HG03159 (cell line): ENCODE results near the gene LCP1.

Source experiments
- ATAC-seq: cut with Tn5 transposase; IDR thresholded peaks from one replicate; pipeline ENCODE4 v1.9.1; 2021; ENCODE audit warnings: mild to moderate bottlenecking, moderate library complexity; ENCODE audit not compliant: unreplicated experiment

Gene LCP1

DNA sequence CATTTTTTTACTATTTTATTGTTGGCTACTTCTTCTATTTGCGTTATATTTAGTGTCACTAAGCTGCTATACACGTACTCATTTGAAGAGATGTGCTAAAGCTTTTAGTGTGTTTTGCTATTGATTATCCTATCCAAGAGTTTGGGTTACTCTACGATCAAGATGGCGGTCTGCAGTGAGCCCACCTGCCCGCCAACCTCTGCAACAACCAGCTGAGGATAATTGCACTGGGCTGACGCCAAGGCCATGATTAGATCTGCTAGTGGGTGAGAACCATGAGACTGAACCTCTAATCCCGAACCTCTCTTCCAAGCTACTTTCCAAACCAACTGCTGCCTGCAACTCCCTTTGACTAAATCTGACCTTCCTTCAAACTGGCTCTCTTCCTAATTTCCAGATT is 78.9 kb downstream of the LCP1 start:
- no peak for ATAC-seq

- no peak for ATAC-seq
Measured at GRCh38 chr13:46102255-46102605, 79.7 kb downstream of the LCP1 start.

- no peak for ATAC-seq
Measured at GRCh38 chr13:46101484-46102254, 80.3 kb downstream of the LCP1 start.

DNA sequence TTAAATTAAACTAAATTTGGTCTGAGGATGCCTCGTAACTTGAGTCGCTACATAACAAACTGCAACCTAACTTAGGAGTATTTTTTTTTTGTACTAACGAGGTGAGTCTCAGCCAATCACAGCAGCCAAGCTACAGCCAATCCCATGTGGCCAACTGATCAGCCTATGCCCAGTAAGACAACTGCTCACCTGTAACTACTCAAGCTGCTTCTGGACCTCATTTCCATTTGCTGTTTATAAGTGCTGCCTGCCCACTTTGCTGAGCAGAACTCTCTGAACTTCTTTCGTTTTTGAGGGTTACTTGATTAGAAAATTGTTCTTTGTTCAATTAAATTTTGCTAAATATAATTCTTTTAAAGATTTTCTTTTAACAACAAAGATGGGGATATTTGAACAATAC is 81.0 kb downstream of the LCP1 start:
- no peak for ATAC-seq

DNA sequence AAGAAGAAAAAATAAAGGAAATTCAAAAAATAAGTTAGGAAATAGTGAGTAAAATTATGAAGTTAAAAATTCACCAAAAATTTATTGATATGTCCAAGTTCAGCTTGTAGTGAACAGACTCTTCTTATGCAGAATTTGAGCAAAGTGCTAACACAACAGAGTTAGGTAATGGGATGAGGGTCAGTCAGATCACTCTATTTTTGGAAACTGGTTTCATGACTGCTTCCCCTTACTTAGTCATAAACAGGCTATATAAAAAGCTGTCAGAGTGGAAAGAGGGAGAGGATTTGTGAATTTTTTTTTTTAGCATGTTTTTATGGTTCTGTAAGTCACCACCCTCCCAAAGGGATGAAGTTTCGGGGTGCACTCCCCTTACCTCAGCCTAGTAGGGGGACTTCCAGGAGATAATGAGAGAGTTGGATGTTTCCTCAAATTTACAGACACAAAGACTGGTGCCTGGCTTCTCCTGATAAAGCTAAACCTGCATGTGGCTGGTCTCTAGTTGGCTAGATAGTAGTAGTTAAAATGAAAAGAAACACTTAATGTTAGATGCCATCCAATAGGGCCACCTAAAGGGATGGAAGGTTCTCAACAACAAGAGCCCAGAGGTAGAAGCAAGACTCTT is 81.7 kb downstream of the LCP1 start:
- ATAC-seq: no peak

DNA sequence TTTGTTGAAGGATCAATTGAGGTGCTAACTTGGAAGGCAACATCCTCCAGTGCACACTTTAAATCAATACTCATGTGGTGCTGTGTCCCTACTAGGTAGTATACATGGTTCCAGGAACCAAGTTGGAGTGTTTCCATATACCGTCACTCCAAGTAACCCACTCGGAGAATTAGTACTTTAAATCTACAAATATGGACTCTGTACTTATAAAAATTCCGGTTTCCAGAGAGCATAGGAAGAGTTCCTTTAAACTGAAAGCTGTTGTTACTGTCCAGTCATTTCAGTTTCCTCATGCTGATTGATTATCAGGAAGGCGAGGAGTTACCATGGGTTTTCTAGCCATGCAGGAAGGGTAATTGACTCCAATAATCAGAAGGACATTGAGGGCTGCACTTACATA is 84.3 kb downstream of the LCP1 start:
- no peak for ATAC-seq

DNA sequence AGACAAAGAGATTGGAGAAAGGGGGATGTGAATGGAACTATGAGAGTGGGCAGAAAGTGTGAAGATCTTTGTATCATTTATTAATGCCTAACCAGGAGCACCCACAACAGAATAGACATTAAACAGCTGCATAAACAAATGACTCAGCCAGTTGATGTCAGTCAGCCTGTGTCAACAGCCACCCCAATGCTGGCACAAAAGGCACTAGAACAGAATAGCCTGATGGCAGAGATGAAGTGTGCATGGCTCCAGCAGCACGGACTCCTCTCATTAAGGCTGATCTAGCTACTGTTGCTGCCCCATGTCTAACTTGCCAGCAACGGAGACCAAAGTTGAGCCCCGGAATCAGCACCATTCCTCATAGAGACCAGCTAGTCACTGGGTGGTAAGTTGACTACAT is 85.0 kb downstream of the LCP1 start:
- no peak for ATAC-seq

- ATAC-seq: no peak
Measured at GRCh38 chr13:46094478-46094877, 87.5 kb downstream of the LCP1 start.

DNA sequence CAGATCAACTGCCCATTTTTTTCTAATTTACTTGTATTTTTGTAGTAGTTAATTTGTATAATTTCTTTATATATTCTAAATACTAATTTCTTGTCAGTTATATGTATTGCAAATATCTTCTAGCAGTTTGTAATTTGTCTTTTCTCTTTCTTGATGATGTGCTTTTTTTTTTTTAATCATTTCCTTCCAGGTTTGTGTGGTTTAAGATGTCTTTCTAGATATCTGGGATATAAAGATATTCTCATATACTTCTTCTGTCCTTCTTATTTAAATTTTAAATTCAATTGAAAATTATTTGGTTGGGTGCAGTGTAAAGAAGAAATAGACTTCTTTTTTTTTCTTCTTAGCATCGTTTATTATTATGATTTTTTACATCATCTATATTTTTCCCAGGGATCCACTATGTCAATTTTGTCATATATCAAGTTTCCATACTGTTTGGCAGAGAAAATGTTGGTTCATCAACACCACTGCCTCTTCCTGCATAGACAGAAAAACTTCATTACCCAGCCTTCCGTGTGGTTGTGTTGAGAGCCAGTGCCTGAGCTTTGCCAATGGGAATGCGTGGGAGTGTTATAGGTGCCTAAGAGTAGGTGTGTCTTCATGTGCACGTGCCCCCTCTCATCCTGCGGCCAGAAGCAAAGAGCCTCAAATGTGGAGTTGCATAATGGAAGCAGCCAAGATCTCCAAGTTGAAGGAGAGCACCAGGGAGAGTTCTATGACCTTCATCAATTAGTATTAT is 93.0 kb downstream of the LCP1 start:
- no peak for ATAC-seq

- ATAC-seq: no peak
Measured at GRCh38 chr13:46087481-46087880, 94.5 kb downstream of the LCP1 start.

- ATAC-seq: no peak
Measured at GRCh38 chr13:46086985-46087384, 95.0 kb downstream of the LCP1 start.

GRCh38 chr13:46086421-46086922 is 95.5 kb downstream of the LCP1 start:
- no peak for ATAC-seq

GRCh38 chr13:46085737-46086136 is 96.2 kb downstream of the LCP1 start:
- ATAC-seq: no peak

- no peak for ATAC-seq
Measured at GRCh38 chr13:46082324-46082723, 99.7 kb downstream of the LCP1 start.

- no peak for ATAC-seq
Measured at GRCh38 chr13:46079770-46080169, 102.2 kb downstream of the LCP1 start.

- ATAC-seq: no peak
Measured at GRCh38 chr13:46077265-46077664, 104.7 kb downstream of the LCP1 start.

DNA sequence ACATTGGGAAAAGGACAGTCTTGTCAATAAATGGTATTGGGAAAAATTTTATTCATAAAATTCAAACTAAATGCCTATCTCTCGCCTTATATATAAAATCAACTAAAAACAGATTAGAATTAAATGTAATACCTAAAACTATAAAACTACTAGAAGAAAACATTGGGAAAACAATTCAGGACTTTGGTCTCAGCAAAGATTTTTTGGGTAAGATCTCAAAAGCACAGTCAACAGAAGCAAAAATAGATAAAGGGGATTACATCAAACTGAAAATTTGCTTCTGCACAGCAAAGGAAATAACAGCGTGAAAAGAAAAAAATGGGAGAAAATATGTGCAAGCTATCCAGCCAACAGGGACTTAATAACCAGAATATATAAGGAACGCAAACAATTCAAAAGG is 105.2 kb downstream of the LCP1 start:
- ATAC-seq: no peak
